Peyer's patch (tissue), 4 donors: ENCODE data around the gene FBXO41. TPM values are rescaled to one million over a fixed set of nuclear protein-coding genes. Genes with fewer than 3 reads are reported as not detected.

Source experiments
- DNase-seq, 3 donors: peaks; one replicate each; pipeline ENCODE4 v3.0.0-alpha.2; 2017 to 2019
- H3K27ac ChIP-seq, 4 donors: fragments of 200-600 bp; sonication (generic); one replicate each; pipeline ENCODE4 v1.5.1; 2016 to 2019
- H3K27me3 ChIP-seq, 2 donors: fragments of 200-600 bp; sonication (generic); one replicate each; pipeline ENCODE4 v1.5.1; 2019
- H3K36me3 ChIP-seq, 3 donors: fragments of 200-600 bp; sonication (generic); one replicate each; pipeline ENCODE4 v1.5.1; 2016 to 2019
- H3K4me1 ChIP-seq, 4 donors: fragments of 200-600 bp; sonication (generic); one replicate each; pipeline ENCODE4 v1.5.1; 2016 to 2019
- H3K4me3 ChIP-seq, 4 donors: fragments of 200-600 bp; sonication (generic); 1 replicate in 3 of 4; 2 replicates in 1 of 4; pipeline ENCODE4 v1.5.1; 2016 to 2019; ENCODE audit warnings: mild to moderate bottlenecking in 1 of 4
- H3K9me3 ChIP-seq, 4 donors: fragments of 200-600 bp; sonication (generic); one replicate each; pipeline ENCODE4 v1.5.1; 2016 to 2019; ENCODE audit warnings: mild to moderate bottlenecking in 1 of 4
- POLR2A ChIP-seq, 2 donors: fragments of 450-650 bp; IDR thresholded peaks; one replicate each; pipeline ENCODE4 v1.5.1; 2017; ENCODE audit warnings: antibody characterized with exemption in 2 of 2, mild to moderate bottlenecking in 2 of 2, moderate library complexity in 2 of 2
- total RNA-seq, 4 donors: library from RNA; depleted of rRNA; stranded (reverse); fragments of >200 nt; gene quantifications; one replicate each; pipeline ENCODE4 v1.1.0, GENCODE V29; 2016
- TF ChIP-seq, protein P1 (sequence below), 6 experiments: fragments of 450-650 bp in 4 of 6; fragments of 200-600 bp in 2 of 6; sonication (generic) in 1 of 6; IDR thresholded peaks; one replicate each; pipeline ENCODE4 v1.5.1; 2017 to 2019; ENCODE audit warnings: antibody characterized with exemption in 6 of 6, mild to moderate bottlenecking in 3 of 6, moderate library complexity in 1 of 6

FBXO41 gene, protein sequence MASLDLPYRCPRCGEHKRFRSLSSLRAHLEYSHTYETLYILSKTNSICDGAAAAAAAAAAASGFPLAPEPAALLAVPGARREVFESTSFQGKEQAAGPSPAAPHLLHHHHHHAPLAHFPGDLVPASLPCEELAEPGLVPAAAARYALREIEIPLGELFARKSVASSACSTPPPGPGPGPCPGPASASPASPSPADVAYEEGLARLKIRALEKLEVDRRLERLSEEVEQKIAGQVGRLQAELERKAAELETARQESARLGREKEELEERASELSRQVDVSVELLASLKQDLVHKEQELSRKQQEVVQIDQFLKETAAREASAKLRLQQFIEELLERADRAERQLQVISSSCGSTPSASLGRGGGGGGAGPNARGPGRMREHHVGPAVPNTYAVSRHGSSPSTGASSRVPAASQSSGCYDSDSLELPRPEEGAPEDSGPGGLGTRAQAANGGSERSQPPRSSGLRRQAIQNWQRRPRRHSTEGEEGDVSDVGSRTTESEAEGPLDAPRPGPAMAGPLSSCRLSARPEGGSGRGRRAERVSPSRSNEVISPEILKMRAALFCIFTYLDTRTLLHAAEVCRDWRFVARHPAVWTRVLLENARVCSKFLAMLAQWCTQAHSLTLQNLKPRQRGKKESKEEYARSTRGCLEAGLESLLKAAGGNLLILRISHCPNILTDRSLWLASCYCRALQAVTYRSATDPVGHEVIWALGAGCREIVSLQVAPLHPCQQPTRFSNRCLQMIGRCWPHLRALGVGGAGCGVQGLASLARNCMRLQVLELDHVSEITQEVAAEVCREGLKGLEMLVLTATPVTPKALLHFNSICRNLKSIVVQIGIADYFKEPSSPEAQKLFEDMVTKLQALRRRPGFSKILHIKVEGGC
- total RNA-seq = 10 to 100 TPM in 1 of 4 donors, 1 to 10 TPM in 3; 1.8 to 12.4 (median 5.7) TPM

DNA sequence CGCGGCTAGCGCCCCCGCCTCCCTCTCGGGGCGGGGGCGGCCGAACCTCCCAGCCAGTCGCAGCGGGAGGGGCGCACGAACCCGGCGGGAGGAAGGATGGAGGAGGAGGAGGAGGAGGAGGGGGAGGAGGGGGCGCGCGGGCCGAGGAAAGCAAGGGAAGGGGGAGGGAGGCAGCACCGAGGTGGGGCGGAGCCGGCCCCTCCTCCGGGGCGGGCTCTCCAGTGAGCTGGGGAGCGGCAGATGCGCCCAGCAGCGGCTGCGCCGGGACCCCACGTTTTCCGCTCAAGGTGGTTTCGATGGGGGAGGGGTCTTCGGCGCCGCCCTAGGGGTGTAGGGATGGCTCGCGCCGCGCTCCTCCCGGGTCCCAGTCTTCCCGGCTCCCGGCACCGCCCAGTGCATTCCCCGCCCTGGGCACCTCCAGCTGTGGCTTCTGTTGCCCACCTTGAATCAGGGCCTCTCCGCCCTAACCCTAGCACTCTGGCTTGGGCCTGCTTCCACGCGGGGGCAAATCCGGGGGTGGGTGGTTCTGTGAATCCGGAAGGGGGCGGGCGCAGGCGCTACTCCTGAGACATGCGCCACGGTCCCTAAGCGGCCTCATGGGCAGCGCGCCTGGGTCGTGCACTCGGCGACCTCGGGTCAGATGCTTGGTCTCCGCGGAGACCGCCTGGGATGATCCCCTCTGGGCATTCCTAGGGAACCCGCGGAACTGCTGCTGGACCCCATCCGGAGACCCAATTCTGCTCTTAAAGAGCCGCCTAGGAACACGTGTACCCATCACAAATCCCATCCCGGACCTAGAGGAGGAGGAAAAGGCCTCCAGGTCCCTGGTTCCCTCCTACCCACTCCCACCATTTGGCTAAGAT lies at the start of gene FBXO41:
Gene FBXO41, minus strand, starts transcription at position 183 of the 863 bp plus-strand sequence. CDS start 14,848 bp downstream, outside the sequence.
- Histone ChIP-seq H3K4me3 (peak within 1 kb of the TSS; percentile 44 to 78 (median 59)), H3K27ac (peak within 1 kb of the TSS in 3 of 4 donors; percentile 39 to 86 (median 52)), H3K9me3 (no peaks in the 10 kb centered on the region), H3K36me3 (no peaks in the 10 kb centered on the region), H3K4me1 (peaks cover 0 to 15% (median 3%) of the 10 kb centered on the region in 4 donors), H3K27me3 (no peaks in the 10 kb centered on the region)
- DNase-seq = peak; percentile 57 to 87 (median 86)
- TF ChIP-seq POLR2A (IDR thresholded peaks at IDR 0.05) = no peak
- TF ChIP-seq, protein P1, sequence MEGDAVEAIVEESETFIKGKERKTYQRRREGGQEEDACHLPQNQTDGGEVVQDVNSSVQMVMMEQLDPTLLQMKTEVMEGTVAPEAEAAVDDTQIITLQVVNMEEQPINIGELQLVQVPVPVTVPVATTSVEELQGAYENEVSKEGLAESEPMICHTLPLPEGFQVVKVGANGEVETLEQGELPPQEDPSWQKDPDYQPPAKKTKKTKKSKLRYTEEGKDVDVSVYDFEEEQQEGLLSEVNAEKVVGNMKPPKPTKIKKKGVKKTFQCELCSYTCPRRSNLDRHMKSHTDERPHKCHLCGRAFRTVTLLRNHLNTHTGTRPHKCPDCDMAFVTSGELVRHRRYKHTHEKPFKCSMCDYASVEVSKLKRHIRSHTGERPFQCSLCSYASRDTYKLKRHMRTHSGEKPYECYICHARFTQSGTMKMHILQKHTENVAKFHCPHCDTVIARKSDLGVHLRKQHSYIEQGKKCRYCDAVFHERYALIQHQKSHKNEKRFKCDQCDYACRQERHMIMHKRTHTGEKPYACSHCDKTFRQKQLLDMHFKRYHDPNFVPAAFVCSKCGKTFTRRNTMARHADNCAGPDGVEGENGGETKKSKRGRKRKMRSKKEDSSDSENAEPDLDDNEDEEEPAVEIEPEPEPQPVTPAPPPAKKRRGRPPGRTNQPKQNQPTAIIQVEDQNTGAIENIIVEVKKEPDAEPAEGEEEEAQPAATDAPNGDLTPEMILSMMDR (IDR thresholded peaks at IDR 0.05) = no peak

DNA sequence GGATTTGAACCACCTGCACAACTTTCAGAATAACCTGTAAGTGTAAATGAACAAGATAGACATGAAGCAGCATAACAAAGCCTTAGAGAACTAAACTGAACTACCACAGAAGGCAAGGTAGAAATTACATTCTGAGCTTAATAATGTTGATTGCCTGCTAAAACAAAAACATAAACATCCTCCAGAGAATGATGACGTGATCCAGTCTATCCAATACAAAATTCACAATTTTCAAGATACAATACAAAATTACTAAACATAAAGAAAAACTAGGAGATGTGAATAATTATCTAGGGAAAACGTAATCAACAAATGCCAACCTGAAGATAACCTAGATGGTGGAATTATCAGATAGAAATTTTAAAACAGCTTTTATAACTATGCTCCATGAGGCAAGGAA lies 49.8 kb upstream of the FBXO41 start:
- no peak for TF ChIP-seq POLR2A (IDR thresholded peaks at IDR 0.05)
- TF ChIP-seq, protein P1 (IDR thresholded peaks at IDR 0.05) = no peak
- H3K9me3 ChIP-seq = peaks cover 0 to 3% (median 0%) of the 10 kb centered on the region in 4 donors

DNA sequence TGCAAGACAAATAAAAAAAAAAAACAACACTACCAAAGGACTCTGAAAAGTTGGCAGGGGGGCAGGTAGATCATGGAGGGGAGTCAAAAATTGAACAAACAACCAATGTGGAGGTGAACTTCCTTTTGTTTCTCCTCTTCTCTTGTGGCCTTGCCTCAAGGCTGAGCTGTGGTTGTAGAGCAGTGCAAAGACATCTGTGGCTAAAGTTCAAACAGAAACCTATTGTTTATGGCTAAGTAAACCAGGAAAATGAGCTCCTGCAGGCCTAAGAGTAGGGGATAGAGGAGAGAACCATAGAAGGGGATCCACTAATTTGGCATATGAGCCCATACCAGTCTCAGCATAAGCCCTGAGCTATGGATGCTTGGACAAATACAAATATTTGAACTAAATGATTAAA lies 49.3 kb upstream of the FBXO41 start:
- Histone ChIP-seq H3K36me3 (no peaks in the 10 kb centered on the region), H3K9me3 (peaks cover 0 to 3% (median 0%) of the 10 kb centered on the region in 4 donors), H3K4me3 (no peak overlapping the region), H3K4me1 (no peaks in the 10 kb centered on the region), H3K27me3 (no peaks in the 10 kb centered on the region), H3K27ac (no peak overlapping the region)
- DNase-seq = no peak
- TF ChIP-seq POLR2A (IDR thresholded peaks at IDR 0.05) = no peak
- TF ChIP-seq, protein P1 (IDR thresholded peaks at IDR 0.05) = no peak

More for the DNA sequence above, 49.8 kb upstream of the FBXO41 start:
- Histone ChIP-seq H3K4me3 (no peak overlapping the region), H3K36me3 (no peaks in the 10 kb centered on the region), H3K4me1 (no peaks in the 10 kb centered on the region), H3K27ac (no peak overlapping the region), H3K27me3 (no peaks in the 10 kb centered on the region)
- DNase-seq = no peak

DNA sequence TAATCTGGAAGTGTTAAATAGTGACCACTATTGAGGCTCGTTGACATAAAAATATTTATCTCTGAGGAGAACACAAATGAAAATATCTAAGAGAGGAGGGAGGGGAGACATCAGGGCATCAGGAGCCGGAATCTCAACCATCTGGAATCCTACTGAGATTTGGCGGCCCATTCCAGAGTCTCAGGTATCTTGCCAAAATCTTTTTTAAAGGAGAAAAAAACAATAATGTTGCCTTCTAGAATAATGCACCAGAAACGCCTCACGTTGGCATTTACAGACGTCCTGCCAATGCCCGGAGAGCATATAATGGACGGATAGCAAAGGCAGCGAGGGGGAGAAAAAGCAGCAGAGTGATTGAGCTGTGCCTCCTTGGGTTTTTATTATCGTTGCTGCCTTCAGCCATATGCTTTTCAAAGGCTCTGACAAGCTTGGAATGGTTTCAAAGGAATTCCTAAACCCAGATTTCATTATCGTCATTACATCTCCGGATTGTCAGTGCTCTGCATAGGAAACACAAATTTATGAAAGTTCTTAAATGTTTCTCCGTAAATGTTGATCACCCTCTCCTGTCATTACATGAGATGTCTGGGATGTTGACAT lies 39.9 kb upstream of the FBXO41 start:
- Histone ChIP-seq H3K36me3 (no peaks in the 10 kb centered on the region), H3K9me3 (no peaks in the 10 kb centered on the region), H3K4me3 (no peak overlapping the region), H3K27ac (no peak overlapping the region), H3K27me3 (no peaks in the 10 kb centered on the region), H3K4me1 (no peaks in the 10 kb centered on the region)
- DNase-seq = no peak
- TF ChIP-seq POLR2A (IDR thresholded peaks at IDR 0.05) = no peak
- TF ChIP-seq, protein P1 (IDR thresholded peaks at IDR 0.05) = no peak
